ENCODE measurements around the gene SUSD1. TPM values are rescaled to one million over a fixed set of nuclear protein-coding genes. Genes with fewer than 3 reads are reported as not detected.

SUSD1 gene
- total RNA-seq, 2 experiments from 2014 or later: 1.6 to 2.7 TPM

GRCh38 chr9:112072721-112073638 lies 102.1 kb downstream of the SUSD1 start:
- DNase-seq: no peak
- CTCF ChIA-PET: interaction anchor here (5.1 kb wide), 1 partner anchor 313 kb away, joined by 81 read pairs; no protein-coding TSS in a partner anchor
- Mint-ChIP-seq H3K9me3 (no peaks in the 10 kb centered on the region), H3K4me1 (ENCODE audit: low read depth) (peaks cover 28% of the 10 kb centered on the region), H3K27me3 (ENCODE audit: low read depth) (no peaks in the 10 kb centered on the region), H3K4me3 (no peak overlapping the region), H3K36me3 (ENCODE audit: low read depth) (no peaks in the 10 kb centered on the region), H3K27ac (no peak overlapping the region)
- intact Hi-C loops (cut with micrococcal nuclease): loop anchor here (5.0 kb wide), 1 partner anchor 81 kb away; no protein-coding TSS in a partner anchor

GRCh38 chr9:112069318-112070169 lies 105.6 kb downstream of the SUSD1 start:
- H3K27ac Mint-ChIP-seq: no peak overlapping the region
- CTCF ChIA-PET: interaction anchor here (0.6 kb wide), 1 partner anchor 15 kb away, joined by 9 read pairs; no protein-coding TSS in a partner anchor
- no peak for DNase-seq
- no peaks in the 10 kb centered on the region for H3K9me3 Mint-ChIP-seq
- peaks cover 12% of the 10 kb centered on the region for H3K4me1 Mint-ChIP-seq (ENCODE audit: low read depth)
- no peaks in the 10 kb centered on the region for H3K36me3 Mint-ChIP-seq (ENCODE audit: low read depth)
- H3K27me3 Mint-ChIP-seq (ENCODE audit: low read depth): no peaks in the 10 kb centered on the region
- intact Hi-C loops (cut with micrococcal nuclease): loop anchor here (5.0 kb wide), 1 partner anchor 77 kb away; no protein-coding TSS in a partner anchor
- no peak overlapping the region for H3K4me3 Mint-ChIP-seq

- DNase-seq: no peak
- Mint-ChIP-seq H3K27me3 (ENCODE audit: low read depth) (no peaks in the 10 kb centered on the region), H3K4me1 (ENCODE audit: low read depth) (peaks cover 9% of the 10 kb centered on the region), H3K27ac (no peak overlapping the region), H3K9me3 (no peaks in the 10 kb centered on the region), H3K36me3 (ENCODE audit: low read depth) (no peaks in the 10 kb centered on the region), H3K4me3 (no peak overlapping the region)
- intact Hi-C loops (cut with micrococcal nuclease): no loop called here
- CTCF ChIA-PET: no interaction called here
Observed at GRCh38 chr9:112065806-112066606, 109.1 kb downstream of the SUSD1 start.

GRCh38 chr9:112064871-112065270 lies 110.2 kb downstream of the SUSD1 start:
- CTCF ChIA-PET: no interaction called here
- intact Hi-C loops (cut with micrococcal nuclease): no loop called here
- Mint-ChIP-seq H3K4me1 (ENCODE audit: low read depth) (peaks cover 14% of the 10 kb centered on the region), H3K27me3 (ENCODE audit: low read depth) (no peaks in the 10 kb centered on the region), H3K36me3 (ENCODE audit: low read depth) (no peaks in the 10 kb centered on the region), H3K4me3 (no peak overlapping the region), H3K9me3 (no peaks in the 10 kb centered on the region), H3K27ac (no peak overlapping the region)
- no peak for DNase-seq

- no peak for DNase-seq
- Mint-ChIP-seq H3K27ac (no peak overlapping the region), H3K27me3 (ENCODE audit: low read depth) (no peaks in the 10 kb centered on the region), H3K4me3 (no peak overlapping the region), H3K9me3 (no peaks in the 10 kb centered on the region), H3K4me1 (ENCODE audit: low read depth) (peaks cover 14% of the 10 kb centered on the region), H3K36me3 (ENCODE audit: low read depth) (no peaks in the 10 kb centered on the region)
- CTCF ChIA-PET: interaction anchor here (0.9 kb wide), 1 partner anchor 11 kb away, joined by 4 read pairs; no protein-coding TSS in a partner anchor
- intact Hi-C loops (cut with micrococcal nuclease): no loop called here
Observed at GRCh38 chr9:112063586-112063985, 111.5 kb downstream of the SUSD1 start.

- no peak overlapping the region for H3K27ac Mint-ChIP-seq
- intact Hi-C loops (cut with micrococcal nuclease): no loop called here
- H3K4me1 Mint-ChIP-seq (ENCODE audit: low read depth): peaks cover 14% of the 10 kb centered on the region
- H3K4me3 Mint-ChIP-seq: no peak overlapping the region
- CTCF ChIA-PET: interaction anchor here (0.9 kb wide), 1 partner anchor 11 kb away, joined by 4 read pairs; no protein-coding TSS in a partner anchor
- no peaks in the 10 kb centered on the region for H3K36me3 Mint-ChIP-seq (ENCODE audit: low read depth)
- no peaks in the 10 kb centered on the region for H3K9me3 Mint-ChIP-seq
- no peaks in the 10 kb centered on the region for H3K27me3 Mint-ChIP-seq (ENCODE audit: low read depth)
- DNase-seq: no peak
Observed at GRCh38 chr9:112063151-112063550, 111.9 kb downstream of the SUSD1 start.

- Mint-ChIP-seq H3K36me3 (ENCODE audit: low read depth) (no peaks in the 10 kb centered on the region), H3K9me3 (no peaks in the 10 kb centered on the region), H3K27ac (no peak overlapping the region)
Observed at GRCh38 chr9:112061152-112061740, 113.9 kb downstream of the SUSD1 start.

GRCh38 chr9:112059966-112060320 lies 115.2 kb downstream of the SUSD1 start:
- no peak for DNase-seq
- H3K4me3 Mint-ChIP-seq: no peak overlapping the region
- H3K4me1 Mint-ChIP-seq (ENCODE audit: low read depth): peaks cover 30% of the 10 kb centered on the region
- H3K27me3 Mint-ChIP-seq (ENCODE audit: low read depth): no peaks in the 10 kb centered on the region
- CTCF ChIA-PET: no interaction called here
- H3K27ac Mint-ChIP-seq: no peak overlapping the region
- no peaks in the 10 kb centered on the region for H3K36me3 Mint-ChIP-seq (ENCODE audit: low read depth)
- no peaks in the 10 kb centered on the region for H3K9me3 Mint-ChIP-seq
- intact Hi-C loops (cut with micrococcal nuclease): loop anchor here (2.0 kb wide), 1 partner anchor 47 kb away; no protein-coding TSS in a partner anchor

More at GRCh38 chr9:112061152-112061740, 113.9 kb downstream of the SUSD1 start:
- Mint-ChIP-seq H3K4me3 (no peak overlapping the region), H3K4me1 (ENCODE audit: low read depth) (peaks cover 22% of the 10 kb centered on the region), H3K27me3 (ENCODE audit: low read depth) (no peaks in the 10 kb centered on the region)
- intact Hi-C loops (cut with micrococcal nuclease): loop anchor here (1.0 to 2.0 kb wide), 2 partner anchors 24 to 48 kb away; no protein-coding TSS in a partner anchor
- DNase-seq: peak; percentile 64
- CTCF ChIA-PET: interaction anchor here (1.3 kb wide), 1 partner anchor 13 kb away, joined by 6 read pairs; no protein-coding TSS in a partner anchor

- no peak overlapping the region for H3K27ac Mint-ChIP-seq
- intact Hi-C loops (cut with micrococcal nuclease): no loop called here
Observed at GRCh38 chr9:112059145-112059965, 115.7 kb downstream of the SUSD1 start.

GRCh38 chr9:112056996-112057395 lies 118.1 kb downstream of the SUSD1 start:
- no peak overlapping the region for H3K27ac Mint-ChIP-seq
- H3K9me3 Mint-ChIP-seq: no peaks in the 10 kb centered on the region
- no peak overlapping the region for H3K4me3 Mint-ChIP-seq
- no peak for DNase-seq
- H3K27me3 Mint-ChIP-seq (ENCODE audit: low read depth): no peaks in the 10 kb centered on the region
- peaks cover 30% of the 10 kb centered on the region for H3K4me1 Mint-ChIP-seq (ENCODE audit: low read depth)
- no peaks in the 10 kb centered on the region for H3K36me3 Mint-ChIP-seq (ENCODE audit: low read depth)
- CTCF ChIA-PET: interaction anchor here (0.9 kb wide), 1 partner anchor 18 kb away, joined by 4 read pairs; no protein-coding TSS in a partner anchor
- intact Hi-C loops (cut with micrococcal nuclease): no loop called here

More at GRCh38 chr9:112059145-112059965, 115.7 kb downstream of the SUSD1 start:
- H3K9me3 Mint-ChIP-seq: no peaks in the 10 kb centered on the region
- peaks cover 30% of the 10 kb centered on the region for H3K4me1 Mint-ChIP-seq (ENCODE audit: low read depth)
- no peak for DNase-seq
- H3K4me3 Mint-ChIP-seq: no peak overlapping the region
- CTCF ChIA-PET: no interaction called here
- no peaks in the 10 kb centered on the region for H3K36me3 Mint-ChIP-seq (ENCODE audit: low read depth)
- H3K27me3 Mint-ChIP-seq (ENCODE audit: low read depth): no peaks in the 10 kb centered on the region
